Pancreas (tissue), 10 donors: ENCODE measurements around the gene SPOCK1. TPM values are rescaled to one million over a fixed set of nuclear protein-coding genes. Genes with fewer than 3 reads are reported as not detected.

Source experiments
- ATAC-seq, 4 donors: fragments of 200-7000 bp; cut with Tn5 transposase; one replicate each; pipeline versions ENCODE4 v1.8.0 to v1.9.1; 2020; ENCODE audit warnings: mild to moderate bottlenecking in 4 of 4, moderate library complexity in 4 of 4
- DNase-seq, 6 donors: peaks; one replicate each; pipeline ENCODE4 v3.0.0-alpha.2; 2020
- FAIRE-seq: peaks from 2 replicates; lab custom pipeline; 2012; peaks lifted over from hg19 to GRCh38; lab: Jason Lieb, UNC
- H3K27ac ChIP-seq, 4 donors: fragments of 200-600 bp; sonication (generic); 1 replicate in 3 of 4; 2 replicates in 1 of 4; pipeline versions ENCODE4 v1.5.0 to v1.8.0; 2020
- H3K27me3 ChIP-seq, 4 donors: fragments of 200-600 bp; one replicate each; pipeline ENCODE4 v1.8.0; 2021
- H3K36me3 ChIP-seq, 3 donors: fragments of 200-600 bp; sonication (generic) in 1 of 3; one replicate each; pipeline versions ENCODE4 v1.5.0 to v1.8.0; 2020 to 2021
- H3K4me1 ChIP-seq, 3 donors: fragments of 200-600 bp; one replicate each; pipeline ENCODE4 v1.8.0; 2021
- H3K4me3 ChIP-seq, 4 donors: fragments of 200-600 bp; sonication (generic) in 2 of 4; one replicate each; pipeline versions ENCODE4 v1.5.0 to v1.8.0; 2020 to 2021
- H3K9me3 ChIP-seq, 4 donors: fragments of 200-600 bp; one replicate each; pipeline ENCODE4 v1.8.0; 2021
- WGBS, 2 donors: extraction: QIAGEN DNeasy Blood & Tissue Kit; methylation state at CpG; one replicate each; pipeline ENCODE4 v1.1.7; 2013; 5-methylcytosine and 5-hydroxymethylcytosine counted together
- intact Hi-C, 3 donors: fragments of 100-400 bp; cut with DNase I; formaldehyde crosslinking; loops; one replicate each; pipeline versions ENCODE4 v1.11.1 to v1.14.2; 2022
- polyA plus RNA-seq, 2 donors: library from polyadenylated mRNA; stranded (reverse); fragments of 200-250 nt; gene quantifications; one replicate each; pipeline ENCODE4 v1.2.3, GENCODE V29; 2013
- total RNA-seq, 6 donors: library from RNA; stranded (reverse); fragmentation: NEBNext Ultra II Directional in 4 of 6; extraction: Animal tissue kit (Norgen Biotek cat#: 25700) in 4 of 6; gene quantifications; one replicate each; pipeline versions ENCODE4 v1.2.1 to v1.2.4, GENCODE V29; 2021 to 2023
- TF ChIP-seq, protein P1 (sequence below), 4 donors: fragments of 200-600 bp; sonication (generic) in 3 of 4; IDR thresholded peaks; one replicate each; pipeline versions ENCODE4 v1.5.0 to v1.8.0; 2021; ENCODE audit warnings: antibody characterized with exemption in 4 of 4
- donor health status: healthy with polysubstance abuse.
- donor health status: DM: no; HTN: no; CAD: no; lungs with moderate emphysema.
- donor health status: DM: no; HTN: no; CAD: no.
- donor health status: control.
- donor health status: control.
- donor health status: Bipolar disorder and iron deficiency.
- donor health status: DM: yes; HTN: yes; CAD: no.
- donor health status: DM: no; HTN: no; CAD: no.
- donor health status: DM: no; HTN: no; CAD: no.
- donor health status: DM: yes; HTN: yes; CAD: no.

Gene SPOCK1
- total and polyA plus RNA-seq, 8 donors: 1.7 to 16.5 (median 5.3) TPM

DNA sequence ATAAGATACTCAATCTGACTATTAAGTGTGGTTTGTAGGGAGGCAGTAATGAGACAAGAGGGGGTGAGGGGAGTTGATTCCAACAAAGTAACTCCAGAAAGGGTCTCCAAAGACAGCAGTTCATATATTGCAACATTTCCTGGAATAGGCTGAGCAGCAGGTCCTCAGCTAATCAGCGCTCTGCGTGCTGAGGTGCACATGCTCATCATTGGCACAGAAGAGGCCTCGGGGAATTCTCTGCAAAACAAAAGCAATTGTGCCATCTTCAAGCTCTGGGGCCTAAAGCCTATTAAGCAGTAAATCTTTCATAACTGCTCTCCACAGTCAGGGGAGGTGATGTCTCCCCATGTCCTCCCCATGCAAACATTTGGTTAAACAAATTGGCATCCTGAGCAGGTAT, 357.3 kb downstream of the SPOCK1 start:
- no peak for ATAC-seq
- intact Hi-C loops: no loop called here
- Histone ChIP-seq H3K9me3 (no peaks in the 10 kb centered on the region), H3K4me3 (no peak overlapping the region), H3K4me1 (peaks cover 0 to 7% (median 0%) of the 10 kb centered on the region in 3 donors), H3K27me3 (no peaks in the 10 kb centered on the region), H3K27ac (no peak overlapping the region), H3K36me3 (no peaks in the 10 kb centered on the region)
- FAIRE-seq: no peak
- WGBS, 2 donors: 60 to 62% methylated on average over 3 of the region's 3 CpGs
- DNase-seq: no peak
- TF ChIP-seq, protein P1, sequence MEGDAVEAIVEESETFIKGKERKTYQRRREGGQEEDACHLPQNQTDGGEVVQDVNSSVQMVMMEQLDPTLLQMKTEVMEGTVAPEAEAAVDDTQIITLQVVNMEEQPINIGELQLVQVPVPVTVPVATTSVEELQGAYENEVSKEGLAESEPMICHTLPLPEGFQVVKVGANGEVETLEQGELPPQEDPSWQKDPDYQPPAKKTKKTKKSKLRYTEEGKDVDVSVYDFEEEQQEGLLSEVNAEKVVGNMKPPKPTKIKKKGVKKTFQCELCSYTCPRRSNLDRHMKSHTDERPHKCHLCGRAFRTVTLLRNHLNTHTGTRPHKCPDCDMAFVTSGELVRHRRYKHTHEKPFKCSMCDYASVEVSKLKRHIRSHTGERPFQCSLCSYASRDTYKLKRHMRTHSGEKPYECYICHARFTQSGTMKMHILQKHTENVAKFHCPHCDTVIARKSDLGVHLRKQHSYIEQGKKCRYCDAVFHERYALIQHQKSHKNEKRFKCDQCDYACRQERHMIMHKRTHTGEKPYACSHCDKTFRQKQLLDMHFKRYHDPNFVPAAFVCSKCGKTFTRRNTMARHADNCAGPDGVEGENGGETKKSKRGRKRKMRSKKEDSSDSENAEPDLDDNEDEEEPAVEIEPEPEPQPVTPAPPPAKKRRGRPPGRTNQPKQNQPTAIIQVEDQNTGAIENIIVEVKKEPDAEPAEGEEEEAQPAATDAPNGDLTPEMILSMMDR (IDR thresholded peaks at IDR 0.05): no peak

DNA sequence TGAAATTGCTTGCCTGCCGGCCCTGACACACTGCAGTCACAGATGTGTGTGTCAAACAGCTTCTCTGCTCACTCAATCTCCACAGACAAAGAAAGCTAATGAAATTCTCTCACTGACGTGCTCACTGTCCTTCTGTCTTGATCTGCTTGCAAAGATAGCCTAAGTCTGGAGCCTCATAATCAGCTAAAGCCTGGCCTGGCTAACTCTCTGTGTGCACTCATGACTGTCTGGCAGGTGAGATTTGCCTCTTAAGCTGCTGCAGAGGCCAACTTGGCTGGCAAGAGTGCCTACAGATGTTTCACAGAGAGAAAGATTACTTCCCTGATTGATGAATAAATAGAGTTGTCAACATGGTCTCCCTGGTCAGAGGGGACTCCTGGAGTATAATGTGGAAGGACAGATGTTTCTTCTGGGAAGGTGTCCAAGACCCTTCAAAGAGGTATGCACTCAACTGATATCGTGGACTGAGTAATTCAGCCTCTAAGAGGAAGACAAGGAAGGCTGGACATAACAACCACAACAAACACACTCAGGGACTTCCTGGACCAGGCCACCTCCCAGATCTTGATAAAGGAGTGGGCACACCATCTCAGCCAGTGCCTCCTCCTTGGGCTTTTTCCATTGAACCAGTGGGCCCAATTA, 362.0 kb downstream of the SPOCK1 start:
- Histone ChIP-seq H3K9me3 (no peaks in the 10 kb centered on the region), H3K27ac (no peak overlapping the region), H3K36me3 (no peaks in the 10 kb centered on the region), H3K4me1 (peaks cover 0 to 7% (median 0%) of the 10 kb centered on the region in 3 donors), H3K27me3 (no peaks in the 10 kb centered on the region), H3K4me3 (no peak overlapping the region)
- FAIRE-seq (no peak), DNase-seq (no peak), ATAC-seq (peak in 3 of 4 donors; percentile 40 to 64 (median 61))
- TF ChIP-seq, protein P1 (IDR thresholded peaks at IDR 0.05): no peak
- intact Hi-C loops: no loop called here
- 42 to 54% methylated on average over 3 of the region's 3 CpGs for WGBS, 2 donors

DNA sequence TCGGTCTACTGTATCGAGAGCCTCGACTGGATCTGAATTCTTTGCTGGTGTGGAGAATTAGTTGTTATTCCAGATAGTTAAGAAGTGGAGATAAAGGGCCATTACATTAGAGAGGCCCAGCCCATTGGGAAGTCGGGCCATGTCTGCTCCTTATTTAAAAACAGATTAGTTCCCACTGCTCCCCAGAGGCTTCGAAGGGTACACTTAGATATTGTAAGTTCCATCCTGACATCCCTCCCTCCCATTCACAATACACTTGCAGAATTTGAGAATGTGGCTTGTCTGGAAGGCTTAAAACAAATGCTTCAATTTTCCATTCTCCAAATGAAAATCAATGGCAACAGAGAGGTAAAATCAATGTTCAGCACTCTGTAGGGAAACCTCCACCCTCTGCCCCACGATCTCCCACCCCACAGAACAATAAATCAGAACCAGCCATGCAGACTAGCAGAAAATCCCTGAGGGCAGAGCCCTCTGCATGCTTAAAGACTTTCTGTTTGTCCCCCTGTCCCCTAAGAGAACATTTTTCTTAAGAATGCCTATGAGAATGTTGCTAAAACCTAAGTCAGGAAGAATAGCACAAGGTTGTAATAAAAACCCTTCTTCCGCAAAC, 364.1 kb downstream of the SPOCK1 start:
- Histone ChIP-seq H3K4me1 (no peaks in the 10 kb centered on the region), H3K36me3 (no peaks in the 10 kb centered on the region), H3K4me3 (no peak overlapping the region), H3K9me3 (no peaks in the 10 kb centered on the region), H3K27me3 (no peaks in the 10 kb centered on the region), H3K27ac (no peak overlapping the region)
- 78 to 81% methylated on average over 7 of the region's 7 CpGs for WGBS, 2 donors
- DNase-seq (no peak), ATAC-seq (no peak), FAIRE-seq (no peak)
- intact Hi-C loops: no loop called here
- TF ChIP-seq, protein P1 (IDR thresholded peaks at IDR 0.05): no peak

DNA sequence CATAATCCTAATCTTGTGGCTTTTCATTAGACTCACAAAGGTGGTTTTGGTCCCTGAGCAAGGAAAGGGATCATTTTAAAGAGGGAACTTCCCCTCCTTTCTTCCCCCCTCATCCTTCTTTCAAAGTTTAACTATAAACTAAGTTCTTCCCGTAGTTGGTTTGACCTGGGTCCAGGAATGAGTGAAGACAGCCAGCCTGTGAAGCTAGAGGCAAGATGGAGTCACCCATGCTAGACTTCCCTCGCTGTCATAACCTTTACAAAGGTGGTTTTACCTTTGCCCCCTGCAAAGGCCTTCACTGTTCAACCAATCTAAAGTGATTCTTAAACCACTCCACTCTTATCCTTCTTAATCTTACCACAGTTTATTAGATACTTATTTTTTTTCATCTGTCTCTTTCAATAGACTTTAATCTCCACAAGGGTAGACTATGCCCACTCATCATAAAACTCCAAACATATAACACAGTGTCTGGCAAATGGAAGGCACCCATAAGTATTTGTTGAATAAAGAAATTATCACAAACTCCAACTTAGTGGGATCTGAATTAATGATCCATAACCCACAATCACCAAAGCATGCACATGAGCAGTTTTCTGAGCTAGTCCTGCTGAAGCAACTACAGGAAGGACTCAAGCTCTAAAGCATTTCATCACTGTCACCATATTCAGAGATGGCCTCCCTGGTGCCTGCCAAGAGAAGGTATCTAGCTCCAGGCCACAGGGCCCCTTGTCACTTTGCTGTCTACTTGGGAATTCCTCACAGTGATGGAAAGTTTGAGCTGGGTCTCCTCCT, 369.0 kb downstream of the SPOCK1 start:
- 86 to 91% methylated on average over 2 of the region's 2 CpGs for WGBS, 2 donors
- TF ChIP-seq, protein P1 (IDR thresholded peaks at IDR 0.05): no peak

More for the DNA sequence above, 369.0 kb downstream of the SPOCK1 start:
- Histone ChIP-seq H3K9me3 (no peaks in the 10 kb centered on the region), H3K36me3 (no peaks in the 10 kb centered on the region), H3K4me1 (peaks cover 3 to 9% (median 7%) of the 10 kb centered on the region in 3 donors), H3K27ac (no peak overlapping the region), H3K27me3 (no peaks in the 10 kb centered on the region), H3K4me3 (no peak overlapping the region)
- ATAC-seq (no peak), FAIRE-seq (no peak), DNase-seq (no peak)
- intact Hi-C loops: no loop called here
